Endodermal cell (in vitro differentiated cells): Measurements from ENCODE around the gene E2F2. TPM values are rescaled to one million over a fixed set of nuclear protein-coding genes. Genes with fewer than 3 reads are reported as not detected.
A peak's percentile ranks its signal among the peaks of the same experiment; 100 is the strongest.

Source experiments
- DNase-seq: peaks from one replicate; pipeline ENCODE4 v3.0.0-alpha.2; 2017
- H3K27ac ChIP-seq: 2 replicates; pipeline ENCODE4 v1.5.1; 2013; ENCODE audit warnings: mild to moderate bottlenecking, low read depth, low read length, moderate library complexity
- H3K27me3 ChIP-seq: 2 replicates; pipeline ENCODE4 v1.6.1; 2013; ENCODE audit warnings: mild to moderate bottlenecking, low read length, moderate library complexity; ENCODE audit not compliant: insufficient read depth, control insufficient read depth, poor library complexity, severe bottlenecking
- H3K36me3 ChIP-seq: 2 replicates; pipeline ENCODE4 v1.7.0; 2013; ENCODE audit warnings: mild to moderate bottlenecking, low read length, moderate library complexity; ENCODE audit not compliant: control insufficient read depth, insufficient read depth
- H3K4me1 ChIP-seq: one replicate; pipeline ENCODE4 v1.7.0; 2013; ENCODE audit warnings: low read length; ENCODE audit not compliant: control insufficient read depth, insufficient read depth
- H3K4me3 ChIP-seq: 2 replicates; pipeline ENCODE4 v1.5.1; 2013; ENCODE audit warnings: mild to moderate bottlenecking, low read length, moderate library complexity
- H3K9ac ChIP-seq: 2 replicates; pipeline ENCODE4 v1.6.1; 2013; ENCODE audit warnings: mild to moderate bottlenecking, low read length, moderate library complexity; ENCODE audit not compliant: poor library complexity, severe bottlenecking; ENCODE audit errors: extremely low read depth
- H3K9me3 ChIP-seq: 2 replicates; pipeline ENCODE4 v1.6.1; 2013; ENCODE audit warnings: mild to moderate bottlenecking, low read length, moderate library complexity; ENCODE audit not compliant: control insufficient read depth
- H3K27ac Mint-ChIP-seq: 2 replicates; pipeline ENCODE4 v1.8.0; 2020; ENCODE audit warnings: mixed read lengths
- H3K27me3 Mint-ChIP-seq: 2 replicates; pipeline ENCODE4 v1.8.0; 2021; ENCODE audit warnings: mild to moderate bottlenecking, mixed read lengths; ENCODE audit not compliant: insufficient read depth
- H3K36me3 Mint-ChIP-seq: 2 replicates; pipeline ENCODE4 v1.8.0; 2020; ENCODE audit warnings: low read depth, mixed read lengths
- H3K4me1 Mint-ChIP-seq: 2 replicates; pipeline ENCODE4 v1.8.0; 2020; ENCODE audit warnings: mixed read lengths
- H3K4me3 Mint-ChIP-seq: 2 replicates; pipeline ENCODE4 v1.8.0; 2020; ENCODE audit warnings: mild to moderate bottlenecking, moderate library complexity, mixed read lengths
- H3K9me3 Mint-ChIP-seq: 2 replicates; pipeline ENCODE4 v1.8.0; 2020; ENCODE audit warnings: mild to moderate bottlenecking, mixed read lengths
- WGBS, 2 experiments: methylation state at CpG; one replicate each; pipeline versions ENCODE4 v1.1.5 to v1.1.7; 2013; ENCODE audit warnings: missing lambda C conversion rate in 2 of 2, mixed read lengths in 1 of 2; ENCODE audit not compliant: insufficient coverage in 1 of 2, insufficient read length in 1 of 2; 5-methylcytosine and 5-hydroxymethylcytosine counted together
- total RNA-seq, 2 donors: library from RNA; stranded (reverse); fragmentation: NEBNext Ultra II Directional in 1 of 2; extraction: Animal tissue kit (Norgen Biotek cat#: 25700) in 1 of 2; gene quantifications; 2 replicates in 1 of 2; 3 replicates in 1 of 2; pipeline ENCODE4 v1.2.1, GENCODE V29; 2021
- TF ChIP-seq, protein P1 (sequence below): fragments of 200-600 bp; sonication (generic); conservative IDR thresholded peaks from 2 replicates; pipeline ENCODE4 v1.5.0; 2021; ENCODE audit warnings: antibody characterized with exemption, mild to moderate bottlenecking

E2F2 gene
- total RNA-seq, 2 donors from 2014 or later, result 7.3 to 9.8 TPM

GRCh38 chr1:23570001-23570691, 39.1 kb upstream of the E2F2 start:
- WGBS, 2 experiments, result 96 to 97% methylated on average over 2 to 4 of the region's 4 CpGs
- Mint-ChIP-seq H3K4me3 (no peak overlapping the region), H3K36me3 (no peaks in the 10 kb centered on the region), H3K27ac (no peak overlapping the region), H3K27me3 (no peaks in the 10 kb centered on the region), H3K9me3 (no peaks in the 10 kb centered on the region), H3K4me1 (peaks cover 20% of the 10 kb centered on the region)
- Histone ChIP-seq H3K27ac (no peak overlapping the region), H3K4me1 (peaks cover 7% of the 10 kb centered on the region), H3K27me3 (no peaks in the 10 kb centered on the region), H3K4me3 (no peak overlapping the region), H3K9me3 (no peaks in the 10 kb centered on the region), H3K9ac (no peak overlapping the region), H3K36me3 (no peaks in the 10 kb centered on the region)
- DNase-seq, result no peak
- TF ChIP-seq, protein P1, sequence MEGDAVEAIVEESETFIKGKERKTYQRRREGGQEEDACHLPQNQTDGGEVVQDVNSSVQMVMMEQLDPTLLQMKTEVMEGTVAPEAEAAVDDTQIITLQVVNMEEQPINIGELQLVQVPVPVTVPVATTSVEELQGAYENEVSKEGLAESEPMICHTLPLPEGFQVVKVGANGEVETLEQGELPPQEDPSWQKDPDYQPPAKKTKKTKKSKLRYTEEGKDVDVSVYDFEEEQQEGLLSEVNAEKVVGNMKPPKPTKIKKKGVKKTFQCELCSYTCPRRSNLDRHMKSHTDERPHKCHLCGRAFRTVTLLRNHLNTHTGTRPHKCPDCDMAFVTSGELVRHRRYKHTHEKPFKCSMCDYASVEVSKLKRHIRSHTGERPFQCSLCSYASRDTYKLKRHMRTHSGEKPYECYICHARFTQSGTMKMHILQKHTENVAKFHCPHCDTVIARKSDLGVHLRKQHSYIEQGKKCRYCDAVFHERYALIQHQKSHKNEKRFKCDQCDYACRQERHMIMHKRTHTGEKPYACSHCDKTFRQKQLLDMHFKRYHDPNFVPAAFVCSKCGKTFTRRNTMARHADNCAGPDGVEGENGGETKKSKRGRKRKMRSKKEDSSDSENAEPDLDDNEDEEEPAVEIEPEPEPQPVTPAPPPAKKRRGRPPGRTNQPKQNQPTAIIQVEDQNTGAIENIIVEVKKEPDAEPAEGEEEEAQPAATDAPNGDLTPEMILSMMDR, result no peak

DNA sequence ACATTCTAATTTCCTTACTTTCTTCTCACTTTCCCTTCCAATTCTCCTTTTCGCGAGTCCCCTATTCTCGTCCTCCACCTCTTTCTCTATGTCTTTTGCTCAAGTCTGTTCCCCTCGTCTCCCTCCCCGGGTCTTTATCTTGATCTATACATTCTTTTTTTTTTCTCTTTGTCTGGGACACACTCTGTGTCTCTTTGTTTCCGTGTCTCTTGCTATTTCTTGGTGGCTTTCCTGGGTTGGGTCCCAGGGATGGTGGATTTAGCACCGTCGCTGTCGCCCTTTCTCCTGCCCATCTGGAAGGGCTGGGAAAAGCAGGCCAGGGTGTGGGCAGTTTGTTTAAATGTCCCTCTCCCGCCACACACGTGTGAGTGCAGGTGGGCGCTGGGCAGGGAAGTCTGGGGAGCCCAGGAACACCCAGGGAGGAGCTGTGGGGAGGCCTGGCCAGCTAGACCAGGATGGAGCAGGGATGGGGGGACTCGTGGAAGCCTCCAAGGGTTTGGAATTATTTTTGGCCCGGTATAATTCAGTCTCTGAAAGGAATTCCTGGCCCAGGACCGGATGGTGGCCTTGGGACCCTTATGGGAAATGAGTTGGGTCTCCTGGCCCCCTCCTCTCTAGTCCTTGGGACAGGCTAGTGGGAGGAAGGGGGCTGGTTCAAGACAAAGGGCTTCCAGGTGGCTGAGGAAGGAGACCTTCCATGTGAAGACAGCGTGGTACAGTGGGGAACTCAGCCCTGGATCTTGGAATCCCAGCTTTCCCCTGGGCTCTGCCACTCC, 37.8 kb upstream of the E2F2 start:
- Mint-ChIP-seq H3K27me3 (no peaks in the 10 kb centered on the region), H3K4me1 (peaks cover 31% of the 10 kb centered on the region), H3K9me3 (no peaks in the 10 kb centered on the region), H3K4me3 (peak overlapping the region; percentile 58), H3K27ac (peak overlapping the region; percentile 94), H3K36me3 (no peaks in the 10 kb centered on the region)
- 34% methylated on average over 13 to 16 of the region's 16 CpGs for WGBS, 2 experiments
- Histone ChIP-seq H3K9me3 (no peaks in the 10 kb centered on the region), H3K9ac (peak overlapping the region; percentile 77), H3K4me3 (peak overlapping the region; percentile 77), H3K27me3 (no peaks in the 10 kb centered on the region), H3K36me3 (no peaks in the 10 kb centered on the region), H3K27ac (peak overlapping the region; percentile 98), H3K4me1 (peaks cover 15% of the 10 kb centered on the region)
- no peak for DNase-seq
- TF ChIP-seq, protein P1, result no peak

DNA sequence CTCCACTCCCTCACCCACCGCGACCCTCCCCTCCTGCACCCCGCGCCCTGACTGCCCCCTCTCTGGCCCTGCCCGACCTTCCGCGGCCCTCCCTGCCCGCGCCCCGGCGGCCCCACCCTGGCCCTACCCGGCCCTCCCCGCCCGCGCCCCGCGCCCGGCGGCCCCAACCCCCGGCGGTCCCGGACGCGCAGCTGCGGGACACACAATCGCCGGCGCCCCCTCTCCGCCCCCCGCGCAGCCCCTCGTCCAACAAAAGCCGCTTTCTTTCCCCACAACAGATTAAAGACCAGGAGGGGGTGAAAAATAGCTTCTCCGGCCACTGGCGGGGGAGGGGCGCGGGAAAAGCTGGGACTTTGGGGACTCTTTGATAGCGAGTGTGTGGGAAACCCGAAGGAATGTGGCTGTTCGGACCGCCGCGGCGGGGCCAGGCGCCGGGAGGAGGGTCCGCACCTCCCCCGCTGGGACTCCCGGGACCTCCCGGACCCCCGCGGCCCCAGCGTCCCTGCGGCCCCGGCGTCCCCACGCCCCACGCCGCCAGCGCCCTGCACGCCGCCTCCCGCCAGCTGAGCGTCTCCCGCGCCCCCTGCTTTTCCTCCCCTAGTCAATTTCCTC, 37.1 kb upstream of the E2F2 start:
- no peaks in the 10 kb centered on the region for H3K9me3 Mint-ChIP-seq
- Histone ChIP-seq H3K27ac (peak overlapping the region; percentile 98), H3K36me3 (no peaks in the 10 kb centered on the region), H3K4me3 (peak overlapping the region; percentile 77), H3K4me1 (peaks cover 15% of the 10 kb centered on the region), H3K9ac (peak overlapping the region; percentile 77), H3K9me3 (no peaks in the 10 kb centered on the region), H3K27me3 (no peaks in the 10 kb centered on the region)
- peak overlapping the region; percentile 58 for H3K4me3 Mint-ChIP-seq
- H3K27ac Mint-ChIP-seq, result peak overlapping the region; percentile 94
- H3K27me3 Mint-ChIP-seq, result no peaks in the 10 kb centered on the region
- TF ChIP-seq, protein P1, result no peak
- H3K36me3 Mint-ChIP-seq, result no peaks in the 10 kb centered on the region
- DNase-seq, result peak; percentile 83
- H3K4me1 Mint-ChIP-seq, result peaks cover 37% of the 10 kb centered on the region
- WGBS, 2 experiments, result 1 to 4% methylated on average over 12 to 65 of the region's 66 CpGs
